ENCODE data around the gene SLC22A15. TPM values are rescaled to one million over a fixed set of nuclear protein-coding genes. Genes with fewer than 3 reads are reported as not detected.

Gene SLC22A15
- total RNA-seq, 1 donor from 2014 or later: 5.6 TPM

- no peaks in the 10 kb centered on the region for H3K4me1 ChIP-seq
- H3K27ac ChIP-seq: no peak within 1 kb of the TSS
- DNase-seq (ENCODE audit: low spot score in 2 of 2): no peak
- TF ChIP-seq CTCF (IDR thresholded peaks at IDR 0.05): no peak
- no peaks in the 10 kb centered on the region for H3K36me3 ChIP-seq
- H3K4me3 ChIP-seq: no peak within 1 kb of the TSS
- H3K27me3 ChIP-seq: no peaks in the 10 kb centered on the region
- H3K9me3 ChIP-seq: no peaks in the 10 kb centered on the region
- intact Hi-C loops (cut with DNase I): no loop called here
Observed at GRCh38 chr1:116110567-116111523, 134.5 kb downstream of the SLC22A15 start, which contains the start of gene MAB21L3. TSS of gene MAB21L3 (plus strand) at chr1:116111399. CDS start at chr1:116112616, 1,217 bp downstream.

- no peak overlapping the region for H3K27ac ChIP-seq
Observed at GRCh38 chr1:116111524-116112021, 135.3 kb downstream of the SLC22A15 start.

GRCh38 chr1:116112388-116113140, 136.3 kb downstream of the SLC22A15 start:
- TF ChIP-seq CTCF (IDR thresholded peaks at IDR 0.05): no peak
- no peak for DNase-seq (ENCODE audit: low spot score in 2 of 2)
- intact Hi-C loops (cut with DNase I): no loop called here

More at GRCh38 chr1:116111524-116112021, 135.3 kb downstream of the SLC22A15 start:
- no peaks in the 10 kb centered on the region for H3K27me3 ChIP-seq
- H3K36me3 ChIP-seq: no peaks in the 10 kb centered on the region
- TF ChIP-seq CTCF (IDR thresholded peaks at IDR 0.05): no peak
- H3K9me3 ChIP-seq: no peaks in the 10 kb centered on the region
- intact Hi-C loops (cut with DNase I): no loop called here
- no peak overlapping the region for H3K4me3 ChIP-seq
- DNase-seq (ENCODE audit: low spot score in 2 of 2): no peak
- H3K4me1 ChIP-seq: no peaks in the 10 kb centered on the region

GRCh38 chr1:116113615-116114014, 137.3 kb downstream of the SLC22A15 start:
- TF ChIP-seq CTCF (IDR thresholded peaks at IDR 0.05): no peak
- no peak overlapping the region for H3K27ac ChIP-seq
- no peak overlapping the region for H3K4me3 ChIP-seq
- no peaks in the 10 kb centered on the region for H3K9me3 ChIP-seq
- H3K27me3 ChIP-seq: no peaks in the 10 kb centered on the region
- no peaks in the 10 kb centered on the region for H3K36me3 ChIP-seq
- no peak for DNase-seq (ENCODE audit: low spot score in 2 of 2)
- H3K4me1 ChIP-seq: no peaks in the 10 kb centered on the region
- intact Hi-C loops (cut with DNase I): no loop called here

More at GRCh38 chr1:116112388-116113140, 136.3 kb downstream of the SLC22A15 start:
- Histone ChIP-seq H3K4me3 (no peak overlapping the region), H3K4me1 (no peaks in the 10 kb centered on the region), H3K27ac (no peak overlapping the region), H3K27me3 (no peaks in the 10 kb centered on the region), H3K9me3 (no peaks in the 10 kb centered on the region), H3K36me3 (no peaks in the 10 kb centered on the region)

GRCh38 chr1:116115476-116116439, 139.4 kb downstream of the SLC22A15 start:
- Histone ChIP-seq H3K27ac (no peak overlapping the region), H3K27me3 (no peaks in the 10 kb centered on the region), H3K4me3 (no peak overlapping the region), H3K36me3 (no peaks in the 10 kb centered on the region), H3K9me3 (no peaks in the 10 kb centered on the region), H3K4me1 (no peaks in the 10 kb centered on the region)
- intact Hi-C loops (cut with DNase I): no loop called here
- DNase-seq (ENCODE audit: low spot score in 2 of 2): no peak
- TF ChIP-seq CTCF (IDR thresholded peaks at IDR 0.05): no peak
